HCT116 (cell line): Measurements from ENCODE around the gene FGFR1OP2. TPM values are rescaled to one million over a fixed set of nuclear protein-coding genes. Genes with fewer than 3 reads are reported as not detected.

Experiments
- ATAC-seq: fragments of 200-7000 bp; cut with Tn5 transposase; 2 replicates; pipeline ENCODE4 v1.9.1; 2020; ENCODE audit warnings: mild to moderate bottlenecking, moderate library complexity
- BruUV-seq: library from RNA; stranded (reverse); fragments of 400-500 nt; replicated peaks from 2 replicates; lab custom pipeline; 2021; lab: Mats Ljungman, UMichigan
- CTCF ChIA-PET: fragments of 300-600 bp; sonication (Branson Sonifier 250); formaldehyde crosslinking; loops from one replicate; lab custom pipeline; 2021; ENCODE audit warnings: antibody characterized with exemption; lab: Charles Lee
- POLR2A ChIA-PET: fragments of 300-600, 350-600 bp; sonication (Branson Sonifier 250); formaldehyde crosslinking; loops from one replicate; lab custom pipeline; 2021; ENCODE audit warnings: antibody characterized with exemption; lab: Charles Lee
- RAD21 ChIA-PET, 2 experiments: fragments of 300-600 bp; sonication (Branson Sonifier 250); formaldehyde crosslinking; loops; one replicate each; lab custom pipeline; 2023; ENCODE audit warnings: low total read pairs in 2 of 2; ENCODE audit not compliant: uncharacterized antibody in 2 of 2, unreplicated experiment in 2 of 2, low non-redundant PET in 1 of 2; lab: Charles Lee
- DNase-seq: peaks from one replicate; pipeline ENCODE4 v3.0.0-alpha.2; 2010; ENCODE audit warnings: low read depth, low spot score
- H2AFZ ChIP-seq: fragments of 200-600 bp; shearing (Covaris generic), sonication (generic); 2 replicates; pipeline ENCODE4 v1.6.1; 2017; ENCODE audit warnings: low read depth, mixed run types, mixed read lengths, antibody characterized with exemption, low read length; ENCODE audit not compliant: poor library complexity, severe bottlenecking
- H3K27ac ChIP-seq: 2 replicates; pipeline ENCODE4 v1.5.1; 2012; ENCODE audit warnings: low read depth, low read length
- H3K27me3 ChIP-seq: fragments of 200-600 bp; sonication (generic); 2 replicates; pipeline ENCODE4 v1.6.1; 2016; ENCODE audit warnings: mixed run types, low read length, mixed read lengths; ENCODE audit not compliant: insufficient read depth
- H3K36me3 ChIP-seq, 2 experiments: fragments of 200-500 bp in 1 of 2; fragments of 200-600 bp in 1 of 2; sonication (Bioruptor generic) in 1 of 2; sonication (generic) in 1 of 2; 2 replicates each; pipeline versions ENCODE4 v1.5.1 to v1.6.1; 2014 to 2016; ENCODE audit warnings: low read length in 2 of 2, inconsistent platforms in 1 of 2, mixed read lengths in 1 of 2, mixed run types in 1 of 2; ENCODE audit not compliant: insufficient read depth in 2 of 2, control insufficient read depth in 1 of 2
- H3K4me1 ChIP-seq, 2 experiments: fragments of 200-600 bp in 1 of 2; sonication (generic) in 1 of 2; 2 replicates each; pipeline versions ENCODE4 v1.5.1 to v1.6.1; 2012 to 2017; ENCODE audit warnings: low read length in 2 of 2, inconsistent platforms in 1 of 2, mild to moderate bottlenecking in 1 of 2, mixed read lengths in 1 of 2, mixed run types in 1 of 2, moderate library complexity in 1 of 2; ENCODE audit not compliant: insufficient read depth in 2 of 2, control insufficient read depth in 1 of 2
- H3K4me2 ChIP-seq: fragments of 200-600 bp; sonication (generic); 2 replicates; pipeline ENCODE4 v1.6.1; 2017; ENCODE audit warnings: mixed run types, low read length, mixed read lengths
- H3K4me3 ChIP-seq, 2 experiments: fragments of 200-600 bp in 1 of 2; sonication (generic) in 1 of 2; replicated peaks in 1 of 2; 2 replicates each; pipeline ENCODE4 v1.5.1; 2011 to 2016; ENCODE audit warnings: low read length in 2 of 2, control low read depth in 1 of 2, low read depth in 1 of 2, mild to moderate bottlenecking in 1 of 2, mixed read lengths in 1 of 2, mixed run types in 1 of 2
- H3K79me2 ChIP-seq: fragments of 200-600 bp; sonication (generic); 2 replicates; pipeline ENCODE4 v1.6.1; 2017; ENCODE audit warnings: mild to moderate bottlenecking, mixed run types, low read length, moderate library complexity, mixed read lengths; ENCODE audit not compliant: insufficient read depth
- H3K9ac ChIP-seq: fragments of 200-600 bp; sonication (generic); 2 replicates; pipeline ENCODE4 v1.6.1; 2016; ENCODE audit warnings: low read length, mixed read lengths
- H3K9me2 ChIP-seq: fragments of 200-600 bp; sonication (generic), shearing (Covaris generic); 2 replicates; pipeline ENCODE4 v1.6.1; 2017; ENCODE audit warnings: mixed run types, mild to moderate bottlenecking, moderate library complexity; ENCODE audit not compliant: insufficient read depth
- H3K9me3 ChIP-seq, 2 experiments: fragments of 200-500 bp in 1 of 2; fragments of 200-600 bp in 1 of 2; sonication (Bioruptor generic) in 1 of 2; sonication (generic) in 1 of 2; 2 replicates each; pipeline ENCODE4 v1.6.1; 2014 to 2017; ENCODE audit warnings: low read length in 2 of 2, mixed read lengths in 2 of 2, inconsistent platforms in 1 of 2, low read depth in 1 of 2, mild to moderate bottlenecking in 1 of 2, mixed run types in 1 of 2, moderate library complexity in 1 of 2; ENCODE audit not compliant: control insufficient read depth in 1 of 2, insufficient read depth in 1 of 2
- H4K20me1 ChIP-seq: fragments of 200-600 bp; sonication (generic), shearing (Covaris generic); 2 replicates; pipeline ENCODE4 v1.6.1; 2017; ENCODE audit warnings: mixed run types, mild to moderate bottlenecking, moderate library complexity; ENCODE audit not compliant: insufficient read depth
- CBX3 ChIP-seq: IDR thresholded peaks from 2 replicates; pipeline ENCODE4 v1.6.1; 2012; ENCODE audit warnings: low read depth
- CEBPB ChIP-seq: IDR thresholded peaks from 2 replicates; pipeline ENCODE4 v1.6.1; 2012; ENCODE audit warnings: low read depth
- EZH2 ChIP-seq: fragments of 200-600 bp; sonication (generic); IDR thresholded peaks from 2 replicates; pipeline ENCODE4 v1.6.1; 2017; ENCODE audit warnings: antibody characterized with exemption, mixed run types
- JUND ChIP-seq: IDR thresholded peaks from 2 replicates; pipeline ENCODE4 v1.6.1; 2012
- POLR2A ChIP-seq: IDR thresholded peaks from 2 replicates; pipeline ENCODE4 v1.7.0; 2011; ENCODE audit warnings: borderline replicate concordance; ENCODE audit not compliant: insufficient read depth, insufficient read length; ENCODE audit errors: extremely low read depth
- POLR2AphosphoS5 ChIP-seq: IDR thresholded peaks from 2 replicates; pipeline ENCODE4 v1.6.1; 2011; ENCODE audit warnings: mild to moderate bottlenecking, low read depth, low read length, moderate library complexity
- RAD21 ChIP-seq: IDR thresholded peaks from 2 replicates; pipeline ENCODE4 v1.6.1; 2012; ENCODE audit warnings: low read depth, mild to moderate bottlenecking
- REST ChIP-seq: IDR thresholded peaks from 2 replicates; pipeline ENCODE4 v1.6.1; 2012; ENCODE audit warnings: low read depth
- SIN3A ChIP-seq: IDR thresholded peaks from 2 replicates; pipeline ENCODE4 v1.6.1; 2012; ENCODE audit warnings: low read depth
- SP1 ChIP-seq: IDR thresholded peaks from 2 replicates; pipeline ENCODE4 v1.6.1; 2012; ENCODE audit warnings: low read depth
- SRF ChIP-seq: IDR thresholded peaks from 2 replicates; pipeline ENCODE4 v1.6.1; 2012; ENCODE audit warnings: low read depth
- TCF7L2 ChIP-seq: IDR thresholded peaks from 2 replicates; pipeline ENCODE4 v1.7.0; 2011; ENCODE audit warnings: borderline replicate concordance, inconsistent platforms; ENCODE audit not compliant: insufficient read depth, insufficient read length; ENCODE audit errors: extremely low read depth
- YY1 ChIP-seq: IDR thresholded peaks from 2 replicates; pipeline ENCODE4 v1.6.1; 2011; ENCODE audit warnings: low read length, low read depth, moderate library complexity, mild to moderate bottlenecking; ENCODE audit not compliant: insufficient replicate concordance; ENCODE audit errors: extremely low read depth
- ZBTB33 ChIP-seq: IDR thresholded peaks from 2 replicates; pipeline ENCODE4 v1.6.1; 2011; ENCODE audit warnings: mild to moderate bottlenecking, low read length, moderate library complexity; ENCODE audit not compliant: insufficient replicate concordance; ENCODE audit errors: extremely low read depth
- intact Hi-C: fragments of 100-400 bp; cut with micrococcal nuclease; formaldehyde crosslinking; loops from 2 replicates; pipeline ENCODE4 v1.10.0; 2022
- total RNA-seq: library from RNA; stranded (reverse); gene quantifications from one replicate; pipeline ENCODE4 v1.2.1, GENCODE V29; 2021; ENCODE audit not compliant: unreplicated experiment

Gene FGFR1OP2
- total RNA-seq, 1 experiment from 2014 or later = 29.6 TPM

- BruUV-seq = no TSS peak
- CTCF ChIA-PET = no interaction called here
- RAD21 ChIA-PET = no interaction called here
Observed at GRCh38 chr12:26921886-26922285, 16.4 kb upstream of the FGFR1OP2 start.

More at GRCh38 chr12:26921886-26922285, 16.4 kb upstream of the FGFR1OP2 start:
- Histone ChIP-seq H3K4me2 (no peak overlapping the region), H4K20me1 (no peaks in the 10 kb centered on the region; the same call in 1 of the 2 replicates), H3K4me1 (no peaks in the 10 kb centered on the region), H3K36me3 (peaks cover 24 to 53% of the 10 kb centered on the region in 2 experiments), H3K9me2 (no peaks in the 10 kb centered on the region), H3K9me3 (no peaks in the 10 kb centered on the region; a peak in 1 of 4 replicates), H3K79me2 (peaks cover 6% of the 10 kb centered on the region), H3K27me3 (no peaks in the 10 kb centered on the region), H3K4me3 (no peak overlapping the region), H3K27ac (no peak overlapping the region), H2AFZ (no peak overlapping the region), H3K9ac (no peak overlapping the region)
- POLR2A ChIA-PET = no interaction called here
- intact Hi-C loops = no loop called here
- DNase-seq (no peak), ATAC-seq (no peak)
- TF ChIP-seq JUND = no peak
- no peak for TF ChIP-seq ZBTB33
- TF ChIP-seq TCF7L2 = no peak
- TF ChIP-seq SRF = no peak
- no peak for TF ChIP-seq SIN3A
- no peak for TF ChIP-seq SP1
- no peak for TF ChIP-seq YY1
- TF ChIP-seq REST = no peak
- no peak for TF ChIP-seq EZH2
- TF ChIP-seq POLR2A = no peak
- TF ChIP-seq RAD21 = no peak
- no peak for TF ChIP-seq CEBPB
- TF ChIP-seq POLR2AphosphoS5 = no peak
- no peak for TF ChIP-seq CBX3
